Keratinocyte (primary cell): ENCODE results near the gene MASP2.

ENCODE experiments used
- CTCF ChIP-seq, 3 experiments: IDR thresholded peaks in 1 of 3; conservative IDR thresholded peaks in 1 of 3; optimal IDR thresholded peaks in 1 of 3; 2 replicates in 2 of 3; 3 replicates in 1 of 3; pipeline versions ENCODE3 to v1.5.1; 2011; ENCODE audit warnings: low read length in 3 of 3, mild to moderate bottlenecking in 3 of 3, moderate library complexity in 2 of 3, control low read depth in 1 of 3, inconsistent platforms in 1 of 3; ENCODE audit not compliant: insufficient read depth in 2 of 3; ENCODE audit errors: extremely low read depth in 1 of 3
- EZH2 ChIP-seq: IDR thresholded peaks from one replicate; pipeline ENCODE4 v1.6.1; 2012; ENCODE audit warnings: inconsistent platforms, mild to moderate bottlenecking, low read length, moderate library complexity

GRCh38 chr1:11054666-11055065 lies 7.6 kb upstream of the MASP2 start:
- TF ChIP-seq CTCF (optimal IDR thresholded peaks at IDR 0.05 in 1 of 3, IDR thresholded peaks at IDR 0.05 in 1 of 3, conservative IDR thresholded peaks at IDR 0.05 in 1 of 3; ENCODE audit: extremely low read depth in 1 of 3, insufficient read depth in 2 of 3, low read length in 3 of 3), result no peak
- no peak for TF ChIP-seq EZH2
